Glutamatergic neuron (in vitro differentiated cells): ENCODE results near the gene CHST9. TPM values are rescaled to one million over a fixed set of nuclear protein-coding genes. Genes with fewer than 3 reads are reported as not detected.

Experiments
- DNase-seq: peaks from one replicate; pipeline ENCODE4 v3.0.0; 2022
- H3K27ac Mint-ChIP-seq: one replicate; pipeline ENCODE4 v1.8.0; 2020; ENCODE audit warnings: mild to moderate bottlenecking, mixed read lengths, inconsistent platforms; ENCODE audit not compliant: unreplicated experiment
- H3K27me3 Mint-ChIP-seq: one replicate; pipeline ENCODE4 v1.8.0; 2020; ENCODE audit warnings: mild to moderate bottlenecking, moderate library complexity, mixed read lengths, inconsistent platforms; ENCODE audit not compliant: unreplicated experiment
- H3K36me3 Mint-ChIP-seq: one replicate; pipeline ENCODE4 v1.8.0; 2020; ENCODE audit warnings: mild to moderate bottlenecking, mixed read lengths, inconsistent platforms; ENCODE audit not compliant: unreplicated experiment
- H3K4me1 Mint-ChIP-seq: one replicate; pipeline ENCODE4 v1.8.0; 2020; ENCODE audit warnings: mild to moderate bottlenecking, low read depth, mixed read lengths, inconsistent platforms; ENCODE audit not compliant: unreplicated experiment
- H3K4me3 Mint-ChIP-seq: one replicate; pipeline ENCODE4 v1.8.0; 2020; ENCODE audit warnings: mild to moderate bottlenecking, mixed read lengths, inconsistent platforms; ENCODE audit not compliant: unreplicated experiment
- H3K9me3 Mint-ChIP-seq: one replicate; pipeline ENCODE4 v1.8.0; 2020; ENCODE audit warnings: mild to moderate bottlenecking, moderate library complexity, mixed read lengths, inconsistent platforms; ENCODE audit not compliant: unreplicated experiment
- CTCF ChIP-seq: fragments of 200-600 bp; sonication (generic); IDR thresholded peaks from one replicate; pipeline ENCODE4 v1.5.0; 2021; ENCODE audit not compliant: partially characterized antibody, unreplicated experiment
- total RNA-seq: library from RNA; stranded (reverse); fragmentation: NEBNext Ultra II Directional; extraction: Animal tissue kit (Norgen Biotek cat#: 25700); gene quantifications from one replicate; pipeline ENCODE4 v1.2.1, GENCODE V29; 2021; ENCODE audit not compliant: unreplicated experiment

Gene CHST9
- total RNA-seq, 1 donor from 2014 or later, result not detected

GRCh38 chr18:27225947-27226481 lies 40.9 kb upstream of the CHST9 start:
- DNase-seq, result no peak
- Mint-ChIP-seq H3K27ac (no peak overlapping the region), H3K4me3 (no peak overlapping the region), H3K9me3 (no peaks in the 10 kb centered on the region), H3K27me3 (no peaks in the 10 kb centered on the region), H3K36me3 (no peaks in the 10 kb centered on the region), H3K4me1 (peaks cover 7% of the 10 kb centered on the region)
- no peak for TF ChIP-seq CTCF

DNA sequence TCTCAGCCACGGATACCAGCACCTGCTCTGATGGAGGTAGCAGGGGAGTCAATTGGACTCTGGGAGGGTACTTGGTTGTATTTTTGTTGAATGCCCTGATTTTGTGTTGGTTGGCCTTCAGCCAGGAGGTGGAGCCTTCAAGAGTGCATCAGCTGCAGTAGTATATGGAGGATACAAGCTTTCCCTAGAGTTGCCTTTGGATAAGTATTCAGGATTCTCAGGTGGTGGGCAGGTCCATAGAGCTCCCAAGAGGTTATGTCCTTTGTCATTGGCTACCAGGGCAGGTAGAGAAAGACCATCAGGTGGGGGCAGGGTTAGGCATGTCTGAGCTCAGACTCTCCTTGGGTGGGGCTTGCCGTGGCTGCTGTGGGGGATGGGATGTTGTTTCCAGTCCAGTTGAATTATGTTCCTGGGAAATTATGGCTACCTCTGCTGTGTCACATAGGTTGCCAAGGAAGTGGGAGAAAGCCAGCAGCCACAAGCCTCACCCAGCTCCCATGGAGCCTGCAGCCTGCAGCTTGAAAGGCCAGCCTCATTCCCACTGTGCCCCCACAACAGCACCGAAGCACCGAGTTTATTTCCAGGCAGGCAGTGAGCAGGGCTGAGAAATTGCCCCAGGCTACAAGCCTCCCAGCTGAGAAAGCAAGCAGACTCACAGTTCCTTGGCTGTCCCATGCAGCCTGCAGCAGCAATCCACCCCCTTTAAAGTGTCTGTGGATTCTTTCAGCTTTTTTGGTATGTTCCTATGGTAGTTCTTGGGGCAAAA lies 38.6 kb upstream of the CHST9 start:
- Mint-ChIP-seq H3K27me3 (no peaks in the 10 kb centered on the region), H3K9me3 (no peaks in the 10 kb centered on the region), H3K4me3 (no peak overlapping the region), H3K4me1 (peaks cover 7% of the 10 kb centered on the region), H3K36me3 (no peaks in the 10 kb centered on the region), H3K27ac (no peak overlapping the region)
- peak; percentile 45 for DNase-seq
- no peak for TF ChIP-seq CTCF

DNA sequence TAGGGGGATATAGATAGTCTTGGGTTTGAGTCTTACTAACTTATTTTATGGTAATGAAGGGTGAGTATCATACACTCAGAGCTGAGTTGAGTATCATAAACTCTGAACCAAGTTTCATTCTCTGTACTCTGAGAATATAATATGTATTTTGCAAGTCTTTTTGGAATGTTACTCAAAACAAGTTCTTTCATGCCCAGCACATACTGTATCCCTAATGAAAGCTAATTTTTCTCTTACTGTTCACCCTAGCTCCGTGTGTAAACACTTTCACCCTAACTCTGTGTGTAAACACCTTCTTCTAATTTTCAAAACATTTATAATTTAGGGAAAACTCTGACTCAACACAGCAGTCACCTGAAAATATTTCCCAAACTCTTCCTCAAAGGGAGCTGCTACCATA lies 29.7 kb upstream of the CHST9 start:
- no peaks in the 10 kb centered on the region for H3K36me3 Mint-ChIP-seq
- peaks cover 5% of the 10 kb centered on the region for H3K9me3 Mint-ChIP-seq
- no peak for TF ChIP-seq CTCF
- no peaks in the 10 kb centered on the region for H3K27me3 Mint-ChIP-seq
- no peaks in the 10 kb centered on the region for H3K4me1 Mint-ChIP-seq
- H3K4me3 Mint-ChIP-seq, result no peak overlapping the region
- no peak for DNase-seq
- no peak overlapping the region for H3K27ac Mint-ChIP-seq

DNA sequence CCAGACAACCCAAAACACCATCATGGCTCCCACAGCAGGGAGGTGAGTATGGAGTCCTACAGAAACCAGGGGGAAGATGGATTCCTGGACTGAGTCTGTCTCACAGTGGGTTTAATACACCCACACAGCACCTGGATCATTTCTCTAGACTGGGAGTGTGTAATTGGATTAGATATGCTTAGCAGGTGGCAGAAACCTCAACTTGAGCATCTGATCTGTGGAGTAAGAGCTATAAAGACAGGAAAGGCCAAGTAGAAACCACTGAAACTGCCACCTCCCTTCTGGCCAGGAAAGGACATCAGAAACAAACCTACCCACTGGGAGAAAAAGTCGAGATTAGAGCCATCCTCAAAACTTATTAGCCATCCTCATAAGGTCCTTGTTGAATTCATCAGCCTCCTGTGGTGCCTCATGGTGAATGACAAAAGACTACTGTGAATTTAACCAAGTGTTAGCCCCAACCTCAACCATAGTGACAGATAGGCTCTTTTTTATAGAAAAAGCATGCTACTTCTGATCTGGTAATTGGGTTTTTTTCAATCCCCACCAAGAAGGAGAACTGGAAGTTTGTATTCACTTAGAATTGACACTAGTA lies 28.1 kb upstream of the CHST9 start:
- Mint-ChIP-seq H3K27me3 (no peaks in the 10 kb centered on the region), H3K9me3 (peaks cover 5% of the 10 kb centered on the region), H3K4me1 (no peaks in the 10 kb centered on the region), H3K36me3 (no peaks in the 10 kb centered on the region), H3K27ac (no peak overlapping the region), H3K4me3 (no peak overlapping the region)
- DNase-seq, result no peak
- TF ChIP-seq CTCF, result no peak

GRCh38 chr18:27211569-27211968 lies 26.5 kb upstream of the CHST9 start:
- Mint-ChIP-seq H3K36me3 (no peaks in the 10 kb centered on the region), H3K4me3 (no peak overlapping the region), H3K27me3 (no peaks in the 10 kb centered on the region), H3K9me3 (peaks cover 5% of the 10 kb centered on the region), H3K4me1 (no peaks in the 10 kb centered on the region), H3K27ac (no peak overlapping the region)
- no peak for DNase-seq
- TF ChIP-seq CTCF, result no peak
